Duodenal mucosa (tissue), 2 donors: ENCODE results near the gene SHISA9.

Experiments used
- H3K27ac ChIP-seq: one replicate; pipeline ENCODE4 v1.7.0; 2013; ENCODE audit warnings: low read depth, low read length
- H3K27me3 ChIP-seq, 2 donors: one replicate each; pipeline ENCODE4 v1.7.0; 2013; ENCODE audit warnings: low read length in 2 of 2, control low read depth in 1 of 2; ENCODE audit not compliant: insufficient read depth in 2 of 2, control insufficient read depth in 1 of 2
- H3K36me3 ChIP-seq, 2 donors: one replicate each; pipeline ENCODE4 v1.7.0; 2013; ENCODE audit warnings: low read length in 2 of 2, control low read depth in 1 of 2; ENCODE audit not compliant: insufficient read depth in 2 of 2, control insufficient read depth in 1 of 2
- H3K4me1 ChIP-seq, 2 donors: one replicate each; pipeline ENCODE4 v1.7.0; 2013; ENCODE audit warnings: low read length in 2 of 2, control low read depth in 1 of 2; ENCODE audit not compliant: insufficient read depth in 2 of 2, control insufficient read depth in 1 of 2
- H3K4me3 ChIP-seq, 2 donors: one replicate each; pipeline ENCODE4 v1.7.0; 2013; ENCODE audit warnings: low read length in 2 of 2, low read depth in 1 of 2
- H3K9ac ChIP-seq, 2 donors: one replicate each; pipeline ENCODE4 v1.7.0; 2013; ENCODE audit warnings: low read length in 2 of 2, low read depth in 1 of 2
- H3K9me3 ChIP-seq, 2 donors: one replicate each; pipeline ENCODE4 v1.7.0; 2013; ENCODE audit warnings: low read length in 2 of 2, control low read depth in 1 of 2; ENCODE audit not compliant: control insufficient read depth in 1 of 2

SHISA9 gene

DNA sequence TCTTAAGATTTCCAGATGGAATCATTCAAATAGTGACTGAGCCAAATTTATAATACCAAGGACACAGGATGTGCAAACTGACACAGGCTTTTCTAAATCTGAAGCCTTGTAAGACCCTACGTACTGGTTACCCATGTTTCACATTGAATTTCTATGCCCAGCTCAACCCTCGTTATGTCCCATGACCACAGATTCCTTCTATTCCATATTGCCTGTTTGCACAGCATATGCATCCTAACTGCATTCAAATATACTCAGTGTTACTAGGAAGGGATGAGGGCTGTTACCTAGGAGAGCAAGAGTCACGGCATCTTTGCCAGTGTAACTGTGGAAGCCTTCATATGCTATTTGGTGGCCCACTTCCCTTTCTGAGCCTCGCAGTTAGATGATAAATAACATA is 305.2 kb downstream of the SHISA9 start:
- Histone ChIP-seq H3K9me3 (peaks cover 0 to 9% of the 10 kb centered on the region in 2 donors), H3K27ac (no peak overlapping the region), H3K36me3 (no peaks in the 10 kb centered on the region), H3K4me1 (no peaks in the 10 kb centered on the region), H3K9ac (no peak overlapping the region), H3K4me3 (no peak overlapping the region), H3K27me3 (no peaks in the 10 kb centered on the region)

DNA sequence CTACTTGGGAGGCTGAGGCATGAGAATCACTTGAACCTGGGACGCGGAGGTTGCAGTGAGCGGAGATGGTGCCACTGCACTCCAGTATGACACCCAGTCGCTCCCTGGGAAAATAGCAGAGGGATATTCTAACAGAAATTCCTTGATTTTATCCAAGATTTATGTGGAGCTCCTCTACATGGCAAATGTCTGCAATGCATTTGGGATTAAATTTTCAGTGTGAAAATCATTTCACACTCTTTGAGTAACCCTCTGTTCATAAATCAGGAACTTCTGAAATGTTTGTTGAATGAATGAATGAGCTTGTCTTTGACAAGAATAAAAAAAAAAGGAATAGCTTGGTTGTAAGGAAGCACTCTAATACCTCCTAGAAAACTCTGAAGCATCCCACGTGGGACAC is 305.8 kb downstream of the SHISA9 start:
- no peaks in the 10 kb centered on the region for H3K4me1 ChIP-seq
- no peaks in the 10 kb centered on the region for H3K36me3 ChIP-seq
- no peak overlapping the region for H3K27ac ChIP-seq
- H3K9ac ChIP-seq = no peak overlapping the region
- H3K27me3 ChIP-seq = no peaks in the 10 kb centered on the region
- H3K4me3 ChIP-seq = no peak overlapping the region
- peaks cover 0 to 9% of the 10 kb centered on the region in 2 donors for H3K9me3 ChIP-seq

DNA sequence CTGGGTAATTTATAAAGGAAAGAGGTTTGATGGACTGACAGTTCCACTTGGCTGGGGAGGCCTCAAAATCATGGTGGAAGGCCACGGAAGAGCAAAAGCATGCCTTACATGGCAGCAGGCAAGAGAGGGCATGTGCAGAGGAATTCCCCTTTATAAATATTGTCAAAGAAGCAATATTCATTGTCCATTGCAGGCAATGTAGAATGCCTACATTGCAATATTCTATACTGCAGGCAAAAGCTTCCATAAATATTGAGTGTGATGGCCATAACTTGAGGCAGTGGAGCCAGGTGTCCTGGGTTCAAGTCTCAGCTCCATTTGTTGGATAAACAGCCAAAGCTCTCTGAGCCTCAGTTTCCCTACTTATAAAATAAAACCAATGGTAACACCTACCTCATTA is 322.3 kb downstream of the SHISA9 start:
- Histone ChIP-seq H3K27me3 (no peaks in the 10 kb centered on the region), H3K9me3 (peaks cover 0 to 3% of the 10 kb centered on the region in 2 donors), H3K9ac (no peak overlapping the region), H3K36me3 (no peaks in the 10 kb centered on the region), H3K4me3 (no peak overlapping the region), H3K4me1 (no peaks in the 10 kb centered on the region), H3K27ac (no peak overlapping the region)

DNA sequence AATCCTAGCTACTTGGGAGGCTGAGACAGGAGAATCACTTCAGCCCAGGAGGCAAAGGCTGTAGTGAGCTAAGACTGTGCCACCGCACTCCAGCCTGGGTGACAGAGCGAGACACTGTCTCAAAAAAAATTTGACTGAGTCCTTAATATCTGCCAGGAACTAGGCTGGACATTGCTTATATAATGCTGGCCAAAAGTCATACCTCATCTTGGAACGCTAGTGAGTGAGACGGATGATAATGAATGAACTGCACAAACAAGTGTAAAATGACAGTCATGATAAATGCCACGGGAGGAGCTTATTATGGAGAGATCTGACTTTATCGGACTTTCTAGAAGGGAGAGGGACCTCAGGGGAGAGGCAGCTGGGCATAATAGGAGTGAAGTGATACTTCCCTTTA is 327.6 kb downstream of the SHISA9 start:
- Histone ChIP-seq H3K36me3 (no peaks in the 10 kb centered on the region), H3K27ac (no peak overlapping the region), H3K4me1 (no peaks in the 10 kb centered on the region), H3K4me3 (no peak overlapping the region), H3K9ac (no peak overlapping the region), H3K9me3 (peaks cover 0 to 11% of the 10 kb centered on the region in 2 donors), H3K27me3 (no peaks in the 10 kb centered on the region)

DNA sequence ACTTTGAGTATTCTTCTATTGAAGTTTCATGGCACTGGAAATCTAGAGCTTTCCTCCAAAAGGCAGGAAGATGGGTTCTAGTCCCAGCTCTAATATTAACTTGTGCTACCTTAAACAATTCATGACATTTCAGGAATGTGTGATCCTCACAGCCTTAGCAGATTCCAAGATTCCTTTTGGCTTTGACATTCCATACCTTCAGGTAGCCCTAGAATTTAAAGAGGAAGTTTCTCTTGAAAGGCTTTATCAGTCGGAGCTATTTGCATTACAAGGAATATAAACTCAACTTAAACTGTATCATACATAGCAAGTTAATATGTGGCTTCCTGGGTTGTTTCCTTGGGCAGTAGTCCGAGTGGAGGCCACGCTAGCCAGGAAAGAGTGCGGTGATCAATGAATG is 330.0 kb downstream of the SHISA9 start:
- Histone ChIP-seq H3K27me3 (no peaks in the 10 kb centered on the region), H3K9me3 (peaks cover 0 to 9% of the 10 kb centered on the region in 2 donors), H3K4me3 (no peak overlapping the region), H3K36me3 (no peaks in the 10 kb centered on the region), H3K4me1 (no peaks in the 10 kb centered on the region), H3K9ac (no peak overlapping the region), H3K27ac (no peak overlapping the region)

DNA sequence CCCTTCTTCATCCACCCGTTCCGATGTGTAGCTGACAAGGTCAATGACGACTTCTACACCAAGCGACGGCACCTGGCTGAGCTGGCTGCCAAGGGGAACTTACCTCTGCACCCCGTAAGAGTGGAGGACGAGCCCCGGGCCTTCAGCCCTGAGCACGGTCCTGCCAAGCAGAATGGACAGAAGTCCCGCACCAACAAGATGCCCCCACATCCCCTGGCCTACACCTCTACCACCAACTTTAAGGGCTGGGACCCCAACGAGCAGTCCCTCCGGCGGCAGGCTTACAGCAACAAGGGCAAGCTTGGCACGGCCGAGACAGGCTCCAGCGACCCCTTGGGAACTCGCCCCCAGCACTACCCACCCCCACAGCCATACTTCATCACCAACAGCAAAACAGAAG is 333.6 kb downstream of the SHISA9 start:
- H3K4me1 ChIP-seq = no peaks in the 10 kb centered on the region
- H3K36me3 ChIP-seq = no peaks in the 10 kb centered on the region
- no peak overlapping the region for H3K4me3 ChIP-seq
- H3K27ac ChIP-seq = no peak overlapping the region
- no peak overlapping the region for H3K9ac ChIP-seq
- peaks cover 0 to 4% of the 10 kb centered on the region in 2 donors for H3K9me3 ChIP-seq
- no peaks in the 10 kb centered on the region for H3K27me3 ChIP-seq

DNA sequence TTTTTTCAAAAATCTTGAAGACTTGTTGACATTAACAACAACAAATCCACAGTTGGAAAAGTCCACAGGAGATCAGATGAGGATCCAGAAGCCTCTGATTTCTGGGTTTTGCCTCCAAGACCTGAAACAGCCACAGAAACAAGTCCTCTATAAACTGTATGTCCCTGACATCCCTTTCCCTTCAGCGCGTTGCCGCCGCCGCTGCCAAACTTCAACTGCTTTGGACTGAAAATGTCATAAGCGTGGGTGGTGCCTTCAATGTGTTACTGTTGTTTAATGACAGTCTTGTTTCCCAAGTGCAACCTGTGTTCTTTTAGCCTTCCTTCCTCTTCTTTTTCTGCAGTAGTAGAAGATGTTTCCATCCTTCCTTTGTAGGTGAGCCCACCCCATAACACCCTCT is 334.9 kb downstream of the SHISA9 start:
- H3K9ac ChIP-seq = no peak overlapping the region
- H3K4me3 ChIP-seq = no peak overlapping the region
- no peaks in the 10 kb centered on the region for H3K27me3 ChIP-seq
- no peaks in the 10 kb centered on the region for H3K4me1 ChIP-seq
- no peak overlapping the region for H3K27ac ChIP-seq
- no peaks in the 10 kb centered on the region for H3K36me3 ChIP-seq
- H3K9me3 ChIP-seq = peaks cover 0 to 4% of the 10 kb centered on the region in 2 donors

DNA sequence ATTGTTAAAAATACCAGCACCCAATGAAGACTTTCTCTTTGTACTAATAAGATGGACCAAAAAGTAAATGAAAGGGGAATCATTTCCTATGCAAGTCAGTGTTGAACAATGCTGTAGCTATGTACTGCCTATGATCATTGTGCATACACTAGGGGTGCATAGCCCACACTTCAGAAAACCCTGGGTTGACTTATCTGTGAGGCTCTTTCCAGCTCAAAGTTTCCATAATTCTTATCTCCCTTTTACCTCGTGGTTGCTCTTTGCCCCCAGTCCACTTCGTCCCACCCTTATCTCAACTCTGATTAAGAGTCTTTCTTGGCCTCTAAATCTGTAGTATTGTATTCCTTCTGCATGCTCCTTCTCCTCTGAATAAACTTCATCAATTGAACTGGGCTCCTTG is 336.8 kb downstream of the SHISA9 start:
- H3K27ac ChIP-seq = no peak overlapping the region
- H3K9ac ChIP-seq = no peak overlapping the region
- H3K9me3 ChIP-seq = peaks cover 0 to 4% of the 10 kb centered on the region in 2 donors
- H3K4me3 ChIP-seq = no peak overlapping the region
- H3K4me1 ChIP-seq = no peaks in the 10 kb centered on the region
- no peaks in the 10 kb centered on the region for H3K27me3 ChIP-seq
- no peaks in the 10 kb centered on the region for H3K36me3 ChIP-seq

DNA sequence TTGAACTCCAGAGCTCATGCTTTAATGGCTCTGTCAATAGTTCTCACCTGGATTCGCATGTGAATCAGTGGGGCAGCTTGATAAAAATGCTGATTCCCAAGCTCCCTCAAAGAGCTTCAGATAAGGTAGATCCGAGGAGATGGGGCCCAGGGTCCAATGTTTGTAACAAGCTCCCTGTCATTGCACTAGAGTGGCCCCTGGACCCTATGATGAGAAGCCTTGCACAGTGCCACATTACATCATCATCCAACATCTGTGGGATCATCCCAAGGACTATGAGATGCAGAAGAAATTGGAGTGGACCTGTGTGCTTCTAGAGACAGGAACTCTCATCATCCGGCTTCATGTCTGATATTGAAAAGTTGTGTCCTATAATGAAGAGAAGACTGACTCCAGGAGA is 340.8 kb downstream of the SHISA9 start:
- no peak overlapping the region for H3K9ac ChIP-seq
- H3K4me3 ChIP-seq = no peak overlapping the region
- no peaks in the 10 kb centered on the region for H3K27me3 ChIP-seq
- no peak overlapping the region for H3K27ac ChIP-seq
- no peaks in the 10 kb centered on the region for H3K4me1 ChIP-seq
- no peaks in the 10 kb centered on the region for H3K36me3 ChIP-seq
- H3K9me3 ChIP-seq = peaks cover 2 to 4% of the 10 kb centered on the region in 2 donors

DNA sequence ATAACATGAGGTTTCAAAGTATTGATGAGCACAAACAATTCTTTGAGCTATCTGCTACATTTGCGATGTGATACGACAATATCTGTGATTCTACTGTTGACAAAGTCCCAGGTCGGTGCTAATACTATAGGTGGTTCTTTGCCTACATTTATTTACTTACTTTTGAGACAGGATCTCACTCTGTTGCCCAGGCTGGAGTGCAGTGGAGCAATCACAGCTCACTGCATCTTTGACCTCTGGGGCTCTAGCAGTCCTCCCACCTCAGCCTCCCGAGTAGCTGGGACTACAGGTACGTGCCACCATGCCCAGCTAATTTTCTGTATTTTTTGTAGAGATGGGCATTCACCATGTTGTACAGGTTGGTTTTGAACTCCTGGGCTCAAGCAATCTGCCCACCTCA is 343.4 kb downstream of the SHISA9 start:
- Histone ChIP-seq H3K36me3 (no peaks in the 10 kb centered on the region), H3K27me3 (no peaks in the 10 kb centered on the region), H3K4me1 (no peaks in the 10 kb centered on the region), H3K9me3 (peaks cover 2 to 10% of the 10 kb centered on the region in 2 donors), H3K4me3 (no peak overlapping the region), H3K27ac (no peak overlapping the region), H3K9ac (no peak overlapping the region)

DNA sequence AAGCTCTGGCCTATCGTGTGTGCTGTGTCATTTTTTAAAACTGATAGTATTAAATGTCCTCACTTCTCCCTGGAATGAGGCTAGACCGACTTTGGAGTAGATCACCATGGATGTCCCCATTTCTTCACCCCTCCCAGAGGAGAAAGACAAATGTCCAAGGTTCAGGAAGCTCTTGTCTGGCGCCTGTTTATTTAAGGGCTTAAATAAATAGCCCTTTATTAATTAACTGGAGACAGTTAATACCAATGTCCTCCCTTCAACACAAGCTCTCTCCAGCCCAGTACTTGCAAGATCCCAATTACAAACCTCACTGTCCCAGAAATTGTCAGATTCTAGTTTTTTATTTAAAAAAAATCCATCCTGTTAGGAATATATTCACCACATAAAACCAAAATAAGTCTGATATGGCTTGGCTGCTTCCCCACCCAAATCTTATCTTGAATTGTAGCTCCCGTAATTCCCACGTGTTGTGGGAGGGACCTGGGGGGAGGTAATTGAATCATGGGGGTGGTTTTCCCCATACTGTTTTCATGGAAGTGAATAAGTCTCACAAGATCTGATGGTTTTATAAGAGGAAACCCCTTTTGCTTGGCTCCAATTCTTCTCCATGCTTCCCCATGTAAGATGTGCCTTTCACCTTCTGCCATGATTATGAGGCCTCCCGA is 344.4 kb downstream of the SHISA9 start:
- no peak overlapping the region for H3K4me3 ChIP-seq
- H3K4me1 ChIP-seq = no peaks in the 10 kb centered on the region
- H3K27me3 ChIP-seq = no peaks in the 10 kb centered on the region
- no peaks in the 10 kb centered on the region for H3K36me3 ChIP-seq
- no peak overlapping the region for H3K27ac ChIP-seq
- H3K9ac ChIP-seq = no peak overlapping the region
- peaks cover 2 to 7% of the 10 kb centered on the region in 2 donors for H3K9me3 ChIP-seq
